NOMO-1 (cell line): ENCODE data around the gene MELTF.

Source experiments
- DNase-seq, 2 experiments: peaks; one replicate each; lab custom pipeline; 2025; ENCODE audit not compliant: unreplicated experiment in 2 of 2; lab: John Stamatoyannopoulos, UW

Gene MELTF

GRCh38 chr3:197010556-197011351 is 18.9 kb downstream of the MELTF start:
- DNase-seq = no peak

GRCh38 chr3:197009532-197010019 is 20.0 kb downstream of the MELTF start:
- DNase-seq = no peak

- DNase-seq = no peak
These were observed 21.0 kb downstream of the MELTF start for GRCh38 chr3:197008436-197009209.

- DNase-seq = no peak
These were observed 21.7 kb downstream of the MELTF start for GRCh38 chr3:197007953-197008352.

- DNase-seq = no peak
These were observed 22.2 kb downstream of the MELTF start for GRCh38 chr3:197007296-197007940.

GRCh38 chr3:197006860-197007259 is 22.8 kb downstream of the MELTF start:
- no peak for DNase-seq

GRCh38 chr3:197006446-197006845 is 23.2 kb downstream of the MELTF start:
- no peak for DNase-seq

- peak; percentile 16 to 53 for DNase-seq
These were observed 25.9 kb downstream of the MELTF start for GRCh38 chr3:197003461-197004385.

GRCh38 chr3:197002701-197003454 is 26.7 kb downstream of the MELTF start:
- DNase-seq = peak; percentile 77 to 87

GRCh38 chr3:197001972-197002700 is 27.5 kb downstream of the MELTF start:
- DNase-seq = peak; percentile 27 to 41

- DNase-seq = no peak
These were observed 28.3 kb downstream of the MELTF start for GRCh38 chr3:197001106-197001971.

- peak in 1 of 2 experiments; percentile 28 for DNase-seq
These were observed 29.4 kb downstream of the MELTF start for GRCh38 chr3:197000211-197000610.

- DNase-seq = no peak
These were observed 30.5 kb downstream of the MELTF start for GRCh38 chr3:196998966-196999760.

GRCh38 chr3:196997311-196997710 is 32.3 kb downstream of the MELTF start:
- no peak for DNase-seq

GRCh38 chr3:196996454-196997265 is 33.0 kb downstream of the MELTF start:
- DNase-seq = no peak

GRCh38 chr3:196995646-196996355 is 33.8 kb downstream of the MELTF start:
- no peak for DNase-seq
